NAMALWA (cell line): ENCODE results near the gene KRT4.

Experiments
- DNase-seq: peaks from one replicate; pipeline ENCODE4 v3.0.0-alpha.2; 2015; ENCODE audit warnings: low spot score

KRT4 gene

GRCh38 chr12:52836491-52837412 is 22.8 kb upstream of the KRT4 start:
- DNase-seq: no peak

- DNase-seq: no peak
Measured at GRCh38 chr12:52836042-52836466, 22.1 kb upstream of the KRT4 start.

GRCh38 chr12:52835271-52836041 is 21.5 kb upstream of the KRT4 start:
- DNase-seq: no peak

GRCh38 chr12:52834727-52835001 is 20.7 kb upstream of the KRT4 start:
- DNase-seq: no peak

- no peak for DNase-seq
Measured at GRCh38 chr12:52833922-52834726, 20.2 kb upstream of the KRT4 start, which contains the start of gene KRT79. TSS of gene KRT79 (minus strand) at chr12:52834311. CDS start at chr12:52834260, 51 bp downstream.

GRCh38 chr12:52832985-52833905 is 19.3 kb upstream of the KRT4 start:
- DNase-seq: no peak

GRCh38 chr12:52832451-52832850 is 18.5 kb upstream of the KRT4 start:
- DNase-seq: no peak

GRCh38 chr12:52831251-52831650 is 17.3 kb upstream of the KRT4 start:
- DNase-seq: no peak

GRCh38 chr12:52829986-52830770 is 16.3 kb upstream of the KRT4 start:
- no peak for DNase-seq

GRCh38 chr12:52828591-52829021 is 14.7 kb upstream of the KRT4 start:
- no peak for DNase-seq

- DNase-seq: no peak
Measured at GRCh38 chr12:52828156-52828555, 14.2 kb upstream of the KRT4 start.

GRCh38 chr12:52827499-52828090 is 13.7 kb upstream of the KRT4 start:
- no peak for DNase-seq

- no peak for DNase-seq
Measured at GRCh38 chr12:52826611-52827498, 12.9 kb upstream of the KRT4 start.

- DNase-seq: no peak
Measured at GRCh38 chr12:52825961-52826360, 12.0 kb upstream of the KRT4 start.

GRCh38 chr12:52824741-52825410 is 11.0 kb upstream of the KRT4 start:
- no peak for DNase-seq

GRCh38 chr12:52823761-52824450 is 10.0 kb upstream of the KRT4 start:
- no peak for DNase-seq

GRCh38 chr12:52822771-52823510 is 9.0 kb upstream of the KRT4 start:
- no peak for DNase-seq
